B cell (primary cell): Measurements from ENCODE around the gene ZNF385A. TPM values are rescaled to one million over a fixed set of nuclear protein-coding genes. Genes with fewer than 3 reads are reported as not detected.
A peak's percentile ranks its signal among the peaks of the same experiment; 100 is the strongest.

Source experiments
- ATAC-seq: fragments of 200-7000 bp; cut with Tn5 transposase; one replicate; pipeline ENCODE4 v1.10.0; 2021; ENCODE audit warnings: low read depth, mild to moderate bottlenecking, moderate number of reproducible peaks, moderate library complexity
- CTCF ChIA-PET: fragments of 350-600 bp; sonication (Branson Sonifier 250); formaldehyde crosslinking; loops from one replicate; lab custom pipeline; 2021; ENCODE audit warnings: antibody characterized with exemption, inconsistent platforms; lab: Charles Lee
- POLR2A ChIA-PET: fragments of 350-600 bp; sonication (Branson Sonifier 250); formaldehyde crosslinking; loops from one replicate; lab custom pipeline; 2021; ENCODE audit warnings: antibody characterized with exemption; lab: Charles Lee
- DNase-seq: peaks from one replicate; pipeline ENCODE4 v3.0.0; 2013
- H2AFZ ChIP-seq: 2 replicates; pipeline ENCODE4 v1.6.1; 2012; ENCODE audit warnings: mild to moderate bottlenecking, low read depth, low read length; ENCODE audit not compliant: insufficient read depth, poor library complexity, severe bottlenecking
- H3K27ac ChIP-seq, 2 donors: 1 replicate in 1 of 2; 2 replicates in 1 of 2; pipeline ENCODE4 v1.5.1; 2012 to 2013; ENCODE audit warnings: low read length in 2 of 2, mild to moderate bottlenecking in 2 of 2, moderate library complexity in 1 of 2
- H3K27me3 ChIP-seq, 4 experiments: fragments of 200-600 bp in 1 of 4; sonication (generic) in 1 of 4; replicated peaks in 1 of 4; 1 replicate in 2 of 4; 2 replicates in 2 of 4; pipeline versions ENCODE4 v1.6.1 to v1.7.0; 2013 to 2016; ENCODE audit warnings: low read length in 3 of 4, mild to moderate bottlenecking in 2 of 4, mixed read lengths in 1 of 4, moderate library complexity in 1 of 4; ENCODE audit not compliant: insufficient read depth in 4 of 4, control insufficient read depth in 3 of 4; ENCODE audit errors: control extremely low read depth in 1 of 4
- H3K36me3 ChIP-seq, 2 experiments: replicated peaks in 1 of 2; 1 replicate in 1 of 2; 2 replicates in 1 of 2; pipeline versions ENCODE4 v1.6.1 to v1.7.1; 2013; ENCODE audit warnings: low read length in 1 of 2; ENCODE audit not compliant: insufficient read depth in 2 of 2, control insufficient read depth in 1 of 2; ENCODE audit errors: control extremely low read depth in 1 of 2, extremely low read depth in 1 of 2
- H3K4me1 ChIP-seq, 2 donors: fragments of 200-600 bp in 1 of 2; sonication (generic) in 1 of 2; 1 replicate in 1 of 2; 2 replicates in 1 of 2; pipeline versions ENCODE4 v1.5.1 to v1.6.1; 2013 to 2017; ENCODE audit warnings: low read length in 2 of 2; ENCODE audit not compliant: control insufficient read depth in 2 of 2, insufficient read depth in 2 of 2
- H3K4me2 ChIP-seq: replicated peaks from 2 replicates; pipeline ENCODE3; 2012; ENCODE audit warnings: mild to moderate bottlenecking, low read depth, low read length; ENCODE audit not compliant: poor library complexity, severe bottlenecking
- H3K4me3 ChIP-seq, 5 experiments: fragments of 200-600 bp in 1 of 5; sonication (generic) in 1 of 5; 1 replicate in 3 of 5; 2 replicates in 2 of 5; pipeline versions ENCODE4 v1.5.1 to v1.7.0; 2011 to 2016; ENCODE audit warnings: low read length in 4 of 5, mild to moderate bottlenecking in 4 of 5, low read depth in 2 of 5, control low read depth in 1 of 5, moderate library complexity in 1 of 5; ENCODE audit not compliant: insufficient read depth in 1 of 5; ENCODE audit errors: control extremely low read depth in 1 of 5, extremely low read depth in 1 of 5
- H3K79me2 ChIP-seq: fragments of 200-600 bp; sonication (generic); one replicate; pipeline ENCODE4 v1.6.0; 2016; ENCODE audit warnings: low read length; ENCODE audit not compliant: control insufficient read depth, insufficient read depth
- H3K9ac ChIP-seq: fragments of 200-600 bp; sonication (generic); 2 replicates; pipeline ENCODE4 v1.6.1; 2017; ENCODE audit warnings: mild to moderate bottlenecking, low read length, moderate library complexity
- H3K9me3 ChIP-seq, 3 donors: one replicate each; pipeline versions ENCODE4 v1.6.1 to v1.7.1; 2013; ENCODE audit warnings: low read length in 2 of 3; ENCODE audit not compliant: control insufficient read depth in 2 of 3, insufficient read depth in 1 of 3; ENCODE audit errors: control extremely low read depth in 1 of 3
- H4K20me1 ChIP-seq: 2 replicates; pipeline ENCODE4 v1.6.0; 2012; ENCODE audit warnings: mild to moderate bottlenecking, low read length; ENCODE audit not compliant: insufficient read depth, control insufficient read depth, poor library complexity, severe bottlenecking
- H3K27ac Mint-ChIP-seq: one replicate; pipeline ENCODE4 v1.8.0; 2021; ENCODE audit warnings: mixed read lengths
- H3K27me3 Mint-ChIP-seq: one replicate; pipeline ENCODE4 v1.8.0; 2021; ENCODE audit warnings: mixed read lengths
- H3K4me1 Mint-ChIP-seq: one replicate; pipeline ENCODE4 v1.8.0; 2021; ENCODE audit warnings: mixed read lengths
- H3K4me3 Mint-ChIP-seq: one replicate; pipeline ENCODE4 v1.8.0; 2021; ENCODE audit warnings: mixed read lengths
- H3K9me3 Mint-ChIP-seq: one replicate; pipeline ENCODE4 v1.8.0; 2022; ENCODE audit warnings: mixed read lengths; ENCODE audit not compliant: insufficient read depth
- EZH2 ChIP-seq: IDR thresholded peaks from 2 replicates; pipeline ENCODE4 v1.6.1; 2012; ENCODE audit warnings: borderline replicate concordance, low read depth, mild to moderate bottlenecking, moderate library complexity, low read length; ENCODE audit not compliant: insufficient read depth, poor library complexity, severe bottlenecking
- WGBS: methylation state at CpG from one replicate; pipeline ENCODE4 v1.1.5; 2013; ENCODE audit warnings: missing lambda C conversion rate; ENCODE audit not compliant: insufficient coverage; 5-methylcytosine and 5-hydroxymethylcytosine counted together
- intact Hi-C: fragments of 100-400 bp; cut with micrococcal nuclease; formaldehyde crosslinking; loops from one replicate; pipeline ENCODE4 v1.10.0; 2022
- polyA plus RNA-seq: library from polyadenylated mRNA; depleted of rRNA; stranded (reverse); fragments of >200 nt; gene quantifications from 2 replicates; pipeline ENCODE4 v1.2.3, GENCODE V29; 2012
- total RNA-seq, 2 donors: library from RNA; stranded (reverse); fragments of 120-200 nt in 1 of 2; gene quantifications; 1 replicate in 1 of 2; 2 replicates in 1 of 2; pipeline versions ENCODE4 v1.2.3 to v1.2.4, GENCODE V29; 2013 to 2022
- TF ChIP-seq, protein P1 (sequence below): fragments of 200-600 bp; IDR thresholded peaks from one replicate; pipeline ENCODE4 v1.8.0; 2022; ENCODE audit warnings: antibody characterized with exemption, mild to moderate bottlenecking

Gene ZNF385A
- total and polyA plus RNA-seq, 2 donors (not counting 1 experiment from before 2014, with no cell fraction given) = 4.9 to 5.1 TPM

- Histone ChIP-seq H3K36me3 (no peaks in the 10 kb centered on the region), H3K4me3 (peak overlapping the region in 4 of 5 experiments; percentile 25 to 57 (median 42)), H3K27ac (peak overlapping the region; percentile 66 to 78), H4K20me1 (no peaks in the 10 kb centered on the region), H3K9ac (peak overlapping the region; percentile 56), H3K4me1 (peaks cover 60 to 66% of the 10 kb centered on the region in 2 donors), H3K79me2 (peaks cover 3% of the 10 kb centered on the region), H3K27me3 (no peaks in the 10 kb centered on the region), H3K4me2 (peak overlapping the region; percentile 85), H2AFZ (peak overlapping the region; percentile 63), H3K9me3 (no peaks in the 10 kb centered on the region)
- DNase-seq (peak; percentile 41), ATAC-seq (peak; percentile 17)
- WGBS = 60% methylated on average over 2 of the region's 3 CpGs
- peak overlapping the region; percentile 61 for H3K27ac Mint-ChIP-seq
- no peak for TF ChIP-seq EZH2
- TF ChIP-seq, protein P1, sequence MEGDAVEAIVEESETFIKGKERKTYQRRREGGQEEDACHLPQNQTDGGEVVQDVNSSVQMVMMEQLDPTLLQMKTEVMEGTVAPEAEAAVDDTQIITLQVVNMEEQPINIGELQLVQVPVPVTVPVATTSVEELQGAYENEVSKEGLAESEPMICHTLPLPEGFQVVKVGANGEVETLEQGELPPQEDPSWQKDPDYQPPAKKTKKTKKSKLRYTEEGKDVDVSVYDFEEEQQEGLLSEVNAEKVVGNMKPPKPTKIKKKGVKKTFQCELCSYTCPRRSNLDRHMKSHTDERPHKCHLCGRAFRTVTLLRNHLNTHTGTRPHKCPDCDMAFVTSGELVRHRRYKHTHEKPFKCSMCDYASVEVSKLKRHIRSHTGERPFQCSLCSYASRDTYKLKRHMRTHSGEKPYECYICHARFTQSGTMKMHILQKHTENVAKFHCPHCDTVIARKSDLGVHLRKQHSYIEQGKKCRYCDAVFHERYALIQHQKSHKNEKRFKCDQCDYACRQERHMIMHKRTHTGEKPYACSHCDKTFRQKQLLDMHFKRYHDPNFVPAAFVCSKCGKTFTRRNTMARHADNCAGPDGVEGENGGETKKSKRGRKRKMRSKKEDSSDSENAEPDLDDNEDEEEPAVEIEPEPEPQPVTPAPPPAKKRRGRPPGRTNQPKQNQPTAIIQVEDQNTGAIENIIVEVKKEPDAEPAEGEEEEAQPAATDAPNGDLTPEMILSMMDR = no peak
- no peaks in the 10 kb centered on the region for H3K9me3 Mint-ChIP-seq
- ChIA-PET CTCF (interaction anchor here (0.7 to 14.7 kb wide), 4 partner anchors 12 to 35 kb away, joined by 3 to 297 read pairs (median 56); no protein-coding TSS in a partner anchor), POLR2A (interaction anchor here (0.6 kb wide), 1 partner anchor 358 kb away, joined by 3 read pairs; no protein-coding TSS in a partner anchor)
- H3K4me1 Mint-ChIP-seq = peaks cover 63% of the 10 kb centered on the region
- H3K4me3 Mint-ChIP-seq = peak overlapping the region; percentile 82
- intact Hi-C loops = loop anchor here (1.0 kb wide), 1 partner anchor 8 kb away; no protein-coding TSS in a partner anchor
- no peaks in the 10 kb centered on the region for H3K27me3 Mint-ChIP-seq
Measured at GRCh38 chr12:54412786-54413185, 28.3 kb upstream of the ZNF385A start.

- TF ChIP-seq, protein P1 = no peak
- no peak for TF ChIP-seq EZH2
- ATAC-seq = no peak
- CTCF ChIA-PET = interaction anchor here (0.6 to 14.7 kb wide), 4 partner anchors 12 to 96 kb away, joined by 4 to 297 read pairs (median 56); no protein-coding TSS in a partner anchor
- peak overlapping the region; percentile 56 for H3K9ac ChIP-seq
- no peaks in the 10 kb centered on the region for H3K79me2 ChIP-seq
- WGBS = 33% methylated on average over 1 of the region's 4 CpGs
- intact Hi-C loops = no loop called here
- H3K4me3 Mint-ChIP-seq = peak overlapping the region; percentile 82
- peaks cover 58 to 66% of the 10 kb centered on the region in 2 donors for H3K4me1 ChIP-seq
- H3K27me3 Mint-ChIP-seq = no peaks in the 10 kb centered on the region
- H3K4me2 ChIP-seq = peak overlapping the region; percentile 85
- H3K4me1 Mint-ChIP-seq = peaks cover 59% of the 10 kb centered on the region
- no peaks in the 10 kb centered on the region for H4K20me1 ChIP-seq
- POLR2A ChIA-PET = interaction anchor here (1.8 kb wide), 1 partner anchor 13 kb away, joined by 4 read pairs; no protein-coding TSS in a partner anchor
- H3K27ac Mint-ChIP-seq = peak overlapping the region; percentile 61
- no peaks in the 10 kb centered on the region for H3K36me3 ChIP-seq
- no peaks in the 10 kb centered on the region for H3K9me3 ChIP-seq
- H2AFZ ChIP-seq = peak overlapping the region; percentile 63
- no peaks in the 10 kb centered on the region for H3K9me3 Mint-ChIP-seq
- no peak for DNase-seq
- peak overlapping the region in 1 of 5 experiments; percentile 57 for H3K4me3 ChIP-seq
- H3K27me3 ChIP-seq = no peaks in the 10 kb centered on the region
- H3K27ac ChIP-seq = peak overlapping the region; percentile 66 to 78
Measured at GRCh38 chr12:54412348-54412747, 27.8 kb upstream of the ZNF385A start.
